ENCODE data around the gene GABBR2.
A peak's percentile ranks its signal among the peaks of the same experiment; 100 is the strongest.

The GABBR2 gene

GRCh38 chr9:98365781-98366180, 343.0 kb downstream of the GABBR2 start:
- H3K27ac ChIP-seq: no peak overlapping the region
- TF ChIP-seq CTCF (conservative IDR thresholded peaks at IDR 0.05): no peak

GRCh38 chr9:98365227-98365669, 343.5 kb downstream of the GABBR2 start:
- peak; percentile 45; the same call in 1 of the 2 replicates for TF ChIP-seq CTCF (conservative IDR thresholded peaks at IDR 0.05)
- no peak overlapping the region for H3K27ac ChIP-seq

- TF ChIP-seq CTCF (conservative IDR thresholded peaks at IDR 0.05): no peak
- H3K27ac ChIP-seq: no peak overlapping the region
Measured at GRCh38 chr9:98364086-98364485, 344.6 kb downstream of the GABBR2 start.

GRCh38 chr9:98363644-98364043, 345.1 kb downstream of the GABBR2 start:
- no peak overlapping the region for H3K27ac ChIP-seq
- TF ChIP-seq CTCF (conservative IDR thresholded peaks at IDR 0.05): no peak

- no peak for TF ChIP-seq CTCF (conservative IDR thresholded peaks at IDR 0.05)
- no peak overlapping the region for H3K27ac ChIP-seq
Measured at GRCh38 chr9:98362624-98363252, 346.0 kb downstream of the GABBR2 start.

GRCh38 chr9:98361645-98362044, 347.1 kb downstream of the GABBR2 start:
- no peak overlapping the region for H3K27ac ChIP-seq
- no peak for TF ChIP-seq CTCF (conservative IDR thresholded peaks at IDR 0.05)

- H3K27ac ChIP-seq: no peak overlapping the region
- no peak for TF ChIP-seq CTCF (conservative IDR thresholded peaks at IDR 0.05)
Measured at GRCh38 chr9:98360176-98360708, 348.5 kb downstream of the GABBR2 start.

Measured in VCaP (cell line).